ENCODE data around the gene MAGI1. TPM values are rescaled to one million over a fixed set of nuclear protein-coding genes. Genes with fewer than 3 reads are reported as not detected.

The MAGI1 gene
- total RNA-seq, 1 experiment from 2014 or later = 58.2 TPM

DNA sequence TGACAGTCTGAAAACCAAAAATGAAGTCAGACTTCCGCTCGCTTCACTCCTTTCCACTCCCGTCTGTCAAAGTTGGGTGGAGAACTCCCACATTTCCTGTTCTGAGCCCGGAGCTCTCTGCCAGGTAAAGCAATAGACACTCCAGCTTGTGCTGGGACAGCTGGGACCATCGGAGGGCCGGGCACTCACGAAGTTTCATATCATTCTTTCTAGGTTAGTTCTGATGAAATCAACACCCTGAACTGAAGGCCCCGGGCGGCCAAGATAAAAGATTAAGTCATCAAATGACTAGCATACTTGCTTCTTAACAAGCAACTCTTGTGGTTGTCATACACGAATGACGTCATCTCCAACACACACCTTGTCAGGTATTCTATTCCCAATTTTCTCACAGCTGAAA lies 42.1 kb downstream of the MAGI1 start (continued):
- TF ChIP-seq ETV6 (CRISPR knock-in tag; IDR thresholded peaks at IDR 0.05) = no peak

DNA sequence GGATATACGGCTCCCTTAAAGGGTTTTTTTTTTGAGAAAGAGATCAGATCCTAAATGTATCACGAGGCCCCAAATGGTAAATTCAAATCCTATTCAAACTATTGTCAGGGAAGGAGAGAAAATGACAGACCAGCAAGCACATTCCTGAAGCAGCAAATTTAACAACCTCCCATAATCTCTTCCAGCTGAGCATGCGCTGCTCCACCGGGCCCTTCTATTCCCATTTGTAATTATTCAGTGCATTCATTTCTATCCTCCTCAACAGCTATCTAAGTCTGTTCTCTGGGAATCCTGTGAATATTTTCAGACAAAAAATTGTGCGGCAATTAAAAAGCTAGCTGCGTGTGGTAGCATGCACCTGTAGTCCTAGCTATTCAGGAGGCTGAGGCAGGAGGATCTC lies 43.2 kb downstream of the MAGI1 start:
- no peak for ATAC-seq
- H3K27me3 Mint-ChIP-seq (ENCODE audit: low read depth) = no peaks in the 10 kb centered on the region
- POLR2A ChIA-PET = no interaction called here

DNA sequence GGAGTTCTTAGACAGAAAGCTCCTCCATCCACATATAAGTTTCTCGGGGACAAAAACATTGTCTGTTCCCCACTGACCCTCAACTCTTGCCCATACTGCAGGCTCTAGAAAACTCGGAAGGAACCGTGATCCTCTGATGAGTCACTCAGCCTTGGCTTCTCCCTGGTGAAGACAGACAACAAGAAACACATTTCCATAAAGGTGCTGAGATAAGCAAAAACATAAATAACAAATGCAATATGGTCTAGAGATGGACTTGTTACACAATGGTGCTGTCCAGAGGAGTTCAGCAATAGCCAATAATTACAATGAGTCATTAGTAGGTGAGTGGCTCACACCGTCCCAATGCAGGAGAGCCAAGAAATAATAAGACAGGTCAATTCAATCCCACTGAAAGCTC lies 43.7 kb downstream of the MAGI1 start:
- Mint-ChIP-seq H3K4me3 (no peak overlapping the region), H3K4me1 (peaks cover 54% of the 10 kb centered on the region), H3K27ac (peak overlapping the region; percentile 29; the same call in 1 of the 2 replicates), H3K9me3 (no peaks in the 10 kb centered on the region), H3K27me3 (ENCODE audit: low read depth) (no peaks in the 10 kb centered on the region), H3K36me3 (peaks cover 6% of the 10 kb centered on the region; the same call in 1 of the 2 replicates)
- CTCF ChIA-PET = interaction anchor here (1.4 kb wide), 1 partner anchor 16 kb away, joined by 3 read pairs; no protein-coding TSS in a partner anchor
- TF ChIP-seq TEAD1 (CRISPR knock-in tag; IDR thresholded peaks at IDR 0.05) (no peak), ZBTB21 (CRISPR knock-in tag; IDR thresholded peaks at IDR 0.05; ENCODE audit: borderline replicate concordance) (no peak), ZNF138 (CRISPR knock-in tag; conservative IDR thresholded peaks at IDR 0.05) (no peak), RORB (CRISPR knock-in tag; IDR thresholded peaks at IDR 0.05) (no peak), TP53 (CRISPR knock-in tag; IDR thresholded peaks at IDR 0.05) (no peak)
- TF ChIP-seq, protein P1, sequence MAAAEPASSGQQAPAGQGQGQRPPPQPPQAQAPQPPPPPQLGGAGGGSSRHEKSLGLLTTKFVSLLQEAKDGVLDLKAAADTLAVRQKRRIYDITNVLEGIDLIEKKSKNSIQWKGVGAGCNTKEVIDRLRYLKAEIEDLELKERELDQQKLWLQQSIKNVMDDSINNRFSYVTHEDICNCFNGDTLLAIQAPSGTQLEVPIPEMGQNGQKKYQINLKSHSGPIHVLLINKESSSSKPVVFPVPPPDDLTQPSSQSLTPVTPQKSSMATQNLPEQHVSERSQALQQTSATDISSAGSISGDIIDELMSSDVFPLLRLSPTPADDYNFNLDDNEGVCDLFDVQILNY (CRISPR knock-in tag; IDR thresholded peaks at IDR 0.05) = no peak
- TF ChIP-seq, protein P2, sequence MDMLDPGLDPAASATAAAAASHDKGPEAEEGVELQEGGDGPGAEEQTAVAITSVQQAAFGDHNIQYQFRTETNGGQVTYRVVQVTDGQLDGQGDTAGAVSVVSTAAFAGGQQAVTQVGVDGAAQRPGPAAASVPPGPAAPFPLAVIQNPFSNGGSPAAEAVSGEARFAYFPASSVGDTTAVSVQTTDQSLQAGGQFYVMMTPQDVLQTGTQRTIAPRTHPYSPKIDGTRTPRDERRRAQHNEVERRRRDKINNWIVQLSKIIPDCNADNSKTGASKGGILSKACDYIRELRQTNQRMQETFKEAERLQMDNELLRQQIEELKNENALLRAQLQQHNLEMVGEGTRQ (CRISPR knock-in tag; IDR thresholded peaks at IDR 0.05) = no peak
- TF ChIP-seq, protein P3, sequence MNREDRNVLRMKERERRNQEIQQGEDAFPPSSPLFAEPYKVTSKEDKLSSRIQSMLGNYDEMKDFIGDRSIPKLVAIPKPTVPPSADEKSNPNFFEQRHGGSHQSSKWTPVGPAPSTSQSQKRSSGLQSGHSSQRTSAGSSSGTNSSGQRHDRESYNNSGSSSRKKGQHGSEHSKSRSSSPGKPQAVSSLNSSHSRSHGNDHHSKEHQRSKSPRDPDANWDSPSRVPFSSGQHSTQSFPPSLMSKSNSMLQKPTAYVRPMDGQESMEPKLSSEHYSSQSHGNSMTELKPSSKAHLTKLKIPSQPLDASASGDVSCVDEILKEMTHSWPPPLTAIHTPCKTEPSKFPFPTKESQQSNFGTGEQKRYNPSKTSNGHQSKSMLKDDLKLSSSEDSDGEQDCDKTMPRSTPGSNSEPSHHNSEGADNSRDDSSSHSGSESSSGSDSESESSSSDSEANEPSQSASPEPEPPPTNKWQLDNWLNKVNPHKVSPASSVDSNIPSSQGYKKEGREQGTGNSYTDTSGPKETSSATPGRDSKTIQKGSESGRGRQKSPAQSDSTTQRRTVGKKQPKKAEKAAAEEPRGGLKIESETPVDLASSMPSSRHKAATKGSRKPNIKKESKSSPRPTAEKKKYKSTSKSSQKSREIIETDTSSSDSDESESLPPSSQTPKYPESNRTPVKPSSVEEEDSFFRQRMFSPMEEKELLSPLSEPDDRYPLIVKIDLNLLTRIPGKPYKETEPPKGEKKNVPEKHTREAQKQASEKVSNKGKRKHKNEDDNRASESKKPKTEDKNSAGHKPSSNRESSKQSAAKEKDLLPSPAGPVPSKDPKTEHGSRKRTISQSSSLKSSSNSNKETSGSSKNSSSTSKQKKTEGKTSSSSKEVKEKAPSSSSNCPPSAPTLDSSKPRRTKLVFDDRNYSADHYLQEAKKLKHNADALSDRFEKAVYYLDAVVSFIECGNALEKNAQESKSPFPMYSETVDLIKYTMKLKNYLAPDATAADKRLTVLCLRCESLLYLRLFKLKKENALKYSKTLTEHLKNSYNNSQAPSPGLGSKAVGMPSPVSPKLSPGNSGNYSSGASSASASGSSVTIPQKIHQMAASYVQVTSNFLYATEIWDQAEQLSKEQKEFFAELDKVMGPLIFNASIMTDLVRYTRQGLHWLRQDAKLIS (CRISPR knock-in tag; IDR thresholded peaks at IDR 0.05; ENCODE audit: borderline replicate concordance) = no peak
- TF ChIP-seq, protein P4, sequence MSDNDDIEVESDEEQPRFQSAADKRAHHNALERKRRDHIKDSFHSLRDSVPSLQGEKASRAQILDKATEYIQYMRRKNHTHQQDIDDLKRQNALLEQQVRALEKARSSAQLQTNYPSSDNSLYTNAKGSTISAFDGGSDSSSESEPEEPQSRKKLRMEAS (CRISPR knock-in tag; IDR thresholded peaks at IDR 0.05) = no peak
- DNase-seq (ENCODE audit: low spot score) (no peak), ATAC-seq (no peak)
- POLR2A ChIA-PET = no interaction called here

More for the DNA sequence above, 43.2 kb downstream of the MAGI1 start:
- Mint-ChIP-seq H3K9me3 (no peaks in the 10 kb centered on the region), H3K27ac (no peak overlapping the region), H3K4me1 (peaks cover 59% of the 10 kb centered on the region), H3K4me3 (no peak overlapping the region), H3K36me3 (peaks cover 6% of the 10 kb centered on the region; the same call in 1 of the 2 replicates)
- CTCF ChIA-PET = interaction anchor here (1.4 kb wide), 1 partner anchor 16 kb away, joined by 3 read pairs; no protein-coding TSS in a partner anchor
- no peak for DNase-seq (ENCODE audit: low spot score)
- TF ChIP-seq IRF2 (CRISPR knock-in tag; IDR thresholded peaks at IDR 0.05; ENCODE audit: borderline replicate concordance, low read depth) (no peak), CREM (CRISPR knock-in tag; IDR thresholded peaks at IDR 0.05) (no peak), EMX1 (CRISPR knock-in tag; IDR thresholded peaks at IDR 0.05) (no peak), FOXP1 (CRISPR knock-in tag; IDR thresholded peaks at IDR 0.05; ENCODE audit: borderline replicate concordance) (no peak), RELA (CRISPR knock-in tag; IDR thresholded peaks at IDR 0.05; ENCODE audit: borderline replicate concordance) (no peak)
- TF ChIP-seq, protein P5, sequence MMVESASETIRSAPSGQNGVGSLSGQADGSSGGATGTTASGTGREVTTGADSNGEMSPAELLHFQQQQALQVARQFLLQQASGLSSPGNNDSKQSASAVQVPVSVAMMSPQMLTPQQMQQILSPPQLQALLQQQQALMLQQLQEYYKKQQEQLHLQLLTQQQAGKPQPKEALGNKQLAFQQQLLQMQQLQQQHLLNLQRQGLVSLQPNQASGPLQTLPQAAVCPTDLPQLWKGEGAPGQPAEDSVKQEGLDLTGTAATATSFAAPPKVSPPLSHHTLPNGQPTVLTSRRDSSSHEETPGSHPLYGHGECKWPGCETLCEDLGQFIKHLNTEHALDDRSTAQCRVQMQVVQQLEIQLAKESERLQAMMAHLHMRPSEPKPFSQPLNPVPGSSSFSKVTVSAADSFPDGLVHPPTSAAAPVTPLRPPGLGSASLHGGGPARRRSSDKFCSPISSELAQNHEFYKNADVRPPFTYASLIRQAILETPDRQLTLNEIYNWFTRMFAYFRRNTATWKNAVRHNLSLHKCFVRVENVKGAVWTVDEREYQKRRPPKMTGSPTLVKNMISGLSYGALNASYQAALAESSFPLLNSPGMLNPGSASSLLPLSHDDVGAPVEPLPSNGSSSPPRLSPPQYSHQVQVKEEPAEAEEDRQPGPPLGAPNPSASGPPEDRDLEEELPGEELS (CRISPR knock-in tag; IDR thresholded peaks at IDR 0.05) = no peak
- TF ChIP-seq, protein P6, sequence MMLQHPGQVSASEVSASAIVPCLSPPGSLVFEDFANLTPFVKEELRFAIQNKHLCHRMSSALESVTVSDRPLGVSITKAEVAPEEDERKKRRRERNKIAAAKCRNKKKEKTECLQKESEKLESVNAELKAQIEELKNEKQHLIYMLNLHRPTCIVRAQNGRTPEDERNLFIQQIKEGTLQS (CRISPR knock-in tag; conservative IDR thresholded peaks at IDR 0.05) = no peak
- TF ChIP-seq, protein P7, sequence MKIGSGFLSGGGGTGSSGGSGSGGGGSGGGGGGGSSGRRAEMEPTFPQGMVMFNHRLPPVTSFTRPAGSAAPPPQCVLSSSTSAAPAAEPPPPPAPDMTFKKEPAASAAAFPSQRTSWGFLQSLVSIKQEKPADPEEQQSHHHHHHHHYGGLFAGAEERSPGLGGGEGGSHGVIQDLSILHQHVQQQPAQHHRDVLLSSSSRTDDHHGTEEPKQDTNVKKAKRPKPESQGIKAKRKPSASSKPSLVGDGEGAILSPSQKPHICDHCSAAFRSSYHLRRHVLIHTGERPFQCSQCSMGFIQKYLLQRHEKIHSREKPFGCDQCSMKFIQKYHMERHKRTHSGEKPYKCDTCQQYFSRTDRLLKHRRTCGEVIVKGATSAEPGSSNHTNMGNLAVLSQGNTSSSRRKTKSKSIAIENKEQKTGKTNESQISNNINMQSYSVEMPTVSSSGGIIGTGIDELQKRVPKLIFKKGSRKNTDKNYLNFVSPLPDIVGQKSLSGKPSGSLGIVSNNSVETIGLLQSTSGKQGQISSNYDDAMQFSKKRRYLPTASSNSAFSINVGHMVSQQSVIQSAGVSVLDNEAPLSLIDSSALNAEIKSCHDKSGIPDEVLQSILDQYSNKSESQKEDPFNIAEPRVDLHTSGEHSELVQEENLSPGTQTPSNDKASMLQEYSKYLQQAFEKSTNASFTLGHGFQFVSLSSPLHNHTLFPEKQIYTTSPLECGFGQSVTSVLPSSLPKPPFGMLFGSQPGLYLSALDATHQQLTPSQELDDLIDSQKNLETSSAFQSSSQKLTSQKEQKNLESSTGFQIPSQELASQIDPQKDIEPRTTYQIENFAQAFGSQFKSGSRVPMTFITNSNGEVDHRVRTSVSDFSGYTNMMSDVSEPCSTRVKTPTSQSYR (CRISPR knock-in tag; IDR thresholded peaks at IDR 0.05) = no peak

Data from WTC11 (cell line).